ENCODE results near the gene DLG1. TPM values are rescaled to one million over a fixed set of nuclear protein-coding genes. Genes with fewer than 3 reads are reported as not detected.
A peak's percentile ranks its signal among the peaks of the same experiment; 100 is the strongest.
"Not testable (repeated sequence)": the region's sequence is repeated elsewhere in the genome, so short reads cannot be mapped to it uniquely, and the experiment has no call there.

DLG1 gene
- total RNA-seq, 1 experiment from 2014 or later: 28.9 TPM

DNA sequence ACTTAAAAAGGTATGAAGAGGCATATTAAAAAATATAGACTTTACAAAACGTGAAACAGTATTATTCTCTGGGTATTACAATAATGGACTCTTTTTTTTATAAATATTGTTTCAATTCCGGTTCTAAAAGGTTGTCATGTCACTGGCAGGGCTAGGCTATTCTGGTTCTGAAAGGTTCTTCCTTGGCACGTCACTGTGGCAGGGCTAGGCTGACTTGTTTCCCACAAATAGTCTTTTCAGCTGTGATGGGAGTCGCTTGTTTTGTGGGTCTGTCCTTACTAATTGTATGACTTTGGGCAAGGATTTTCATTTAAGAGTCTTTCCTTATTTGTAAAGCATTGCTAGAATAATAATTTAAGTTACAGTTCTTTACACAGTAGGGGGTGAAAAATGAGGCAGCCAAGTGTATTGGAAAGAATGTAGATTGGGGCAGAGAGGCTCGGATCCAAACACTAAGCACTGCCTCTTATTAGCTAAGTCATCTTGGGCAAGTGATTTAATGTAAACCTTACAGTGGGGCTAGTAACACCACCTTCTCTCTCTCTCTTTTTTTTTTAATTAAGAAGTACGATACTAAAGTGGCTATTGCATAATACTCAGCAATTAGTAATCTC is 256.4 kb downstream of the DLG1 start:
- in situ Hi-C loops (cut with HindIII; ENCODE audit: low pct_unique_long_range_greater_than_20kb, low sequenced_read_pairs): no loop called here
- no peak for DNase-seq (ENCODE audit: low read depth, low spot score)

DNA sequence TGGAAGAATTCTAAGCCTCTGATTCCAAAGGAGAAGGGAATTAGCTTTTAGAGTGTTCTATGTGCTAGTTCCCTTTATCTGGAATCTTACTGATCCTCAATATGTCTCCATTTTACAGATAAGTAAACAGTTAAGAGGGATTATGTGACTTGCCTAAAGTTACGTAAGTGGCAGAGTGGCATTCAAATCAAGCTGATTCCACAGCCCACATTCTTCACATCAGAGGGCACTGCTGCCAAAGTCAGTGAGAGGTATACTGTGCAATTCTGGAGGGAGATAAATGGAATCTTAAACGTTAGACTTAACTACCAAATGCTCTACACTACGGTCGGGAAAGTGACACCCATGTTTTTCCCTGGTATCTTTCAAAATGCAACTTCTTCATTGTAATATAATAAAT is 257.8 kb downstream of the DLG1 start:
- in situ Hi-C loops (cut with HindIII; ENCODE audit: low pct_unique_long_range_greater_than_20kb, low sequenced_read_pairs): no loop called here
- no peak for DNase-seq (ENCODE audit: low read depth, low spot score)

DNA sequence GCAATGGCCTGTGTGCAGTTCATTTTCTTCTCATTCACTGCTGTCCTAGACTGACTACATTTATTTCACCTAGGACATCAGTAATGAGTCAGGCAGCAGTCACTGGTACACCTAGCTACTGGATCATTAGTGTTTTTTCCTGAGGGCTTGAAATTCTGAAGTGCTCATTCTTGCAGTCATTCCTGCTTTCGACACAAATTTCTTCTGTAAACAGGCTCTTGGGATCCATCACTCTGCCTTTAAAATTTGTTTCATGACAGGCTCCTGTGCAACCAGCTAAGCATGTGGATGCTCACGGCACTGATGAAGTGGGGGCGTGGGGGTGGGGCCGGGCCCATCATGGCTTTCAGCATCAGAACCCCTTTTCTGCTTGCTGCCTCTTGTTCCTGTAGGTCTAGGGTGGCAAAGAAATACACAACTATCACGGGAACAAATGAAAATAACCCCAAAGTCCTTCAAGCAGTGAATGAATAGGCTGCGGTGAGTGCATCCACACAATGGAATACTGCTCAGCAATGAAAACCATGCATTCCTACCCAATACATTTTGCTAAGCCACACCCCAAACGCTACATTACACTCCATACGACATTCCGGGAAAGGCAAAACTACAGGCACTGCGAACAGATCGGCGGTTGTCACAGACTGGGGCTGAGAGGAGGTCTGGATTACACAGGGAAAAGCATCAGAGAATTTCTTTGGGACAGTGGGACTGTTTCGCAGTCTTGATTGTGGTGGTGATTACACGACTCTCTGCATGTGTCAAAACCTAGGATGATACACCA is 259.5 kb downstream of the DLG1 start:
- DNase-seq (ENCODE audit: low read depth, low spot score): no peak
- in situ Hi-C loops (cut with HindIII; ENCODE audit: low pct_unique_long_range_greater_than_20kb, low sequenced_read_pairs): no loop called here

DNA sequence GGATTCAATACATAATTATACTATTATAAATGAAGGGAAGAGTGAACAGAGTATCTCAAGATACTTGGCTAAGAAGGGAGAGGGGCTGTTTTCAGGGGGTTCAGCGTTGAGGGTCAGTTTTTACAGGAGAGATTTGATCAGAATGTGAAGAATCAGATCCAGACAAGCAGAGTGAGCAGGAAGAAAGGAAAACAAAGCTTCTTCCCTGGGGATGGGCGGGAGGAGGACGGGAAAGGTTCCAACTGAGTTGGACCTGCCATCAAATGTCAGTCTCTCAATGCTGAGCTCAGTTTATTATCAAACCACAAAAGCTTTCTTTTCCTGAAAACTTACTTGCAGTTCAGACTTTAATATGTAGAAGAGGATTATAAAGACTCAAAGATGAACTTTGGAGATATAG is 262.8 kb downstream of the DLG1 start:
- DNase-seq (ENCODE audit: low read depth, low spot score): no peak
- in situ Hi-C loops (cut with HindIII; ENCODE audit: low pct_unique_long_range_greater_than_20kb, low sequenced_read_pairs): no loop called here

DNA sequence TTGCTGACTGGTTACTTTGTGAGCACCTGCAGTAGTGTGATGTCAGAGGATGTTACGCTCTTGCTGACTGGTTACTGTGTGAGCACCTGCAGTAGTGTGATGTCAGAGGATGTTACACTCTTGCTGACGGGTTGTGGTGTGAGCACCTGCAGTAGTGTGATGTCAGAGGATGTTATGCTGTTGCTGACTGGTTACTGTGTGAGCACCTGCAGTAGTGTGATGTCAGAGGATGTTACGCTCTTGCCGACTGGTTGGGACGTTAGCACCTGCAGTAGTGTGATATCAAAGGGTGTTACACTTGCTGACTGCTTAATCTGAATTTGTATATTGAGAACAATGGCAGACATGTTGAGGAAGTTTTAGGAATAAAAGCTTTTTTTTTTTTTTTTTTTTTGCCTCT is 263.6 kb downstream of the DLG1 start:
- in situ Hi-C loops (cut with HindIII; ENCODE audit: low pct_unique_long_range_greater_than_20kb, low sequenced_read_pairs): not testable (repeated sequence)

DNA sequence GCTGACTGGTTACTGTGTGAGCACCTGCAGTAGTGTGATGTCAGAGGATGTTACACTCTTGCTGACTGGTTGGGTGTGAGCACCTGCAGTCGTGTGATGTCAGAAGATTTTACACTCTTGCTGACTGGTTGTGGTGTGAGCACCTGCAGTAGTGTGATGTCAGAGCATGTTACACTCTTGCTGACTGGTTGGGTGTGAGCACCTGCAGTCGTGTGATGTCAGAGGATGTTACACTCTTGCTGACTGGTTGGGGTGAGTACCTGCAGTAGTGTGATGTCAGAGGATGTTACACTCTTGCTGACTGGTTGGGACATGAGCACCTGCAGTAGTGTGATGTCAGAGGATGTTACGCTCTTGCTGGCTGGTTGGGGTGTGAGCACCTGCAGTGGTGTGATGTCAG is 264.6 kb downstream of the DLG1 start:
- in situ Hi-C loops (cut with HindIII; ENCODE audit: low pct_unique_long_range_greater_than_20kb, low sequenced_read_pairs); DNase-seq (ENCODE audit: low read depth, low spot score): not testable (repeated sequence)

More for the DNA sequence above, 263.6 kb downstream of the DLG1 start:
- DNase-seq (ENCODE audit: low read depth, low spot score): not testable (repeated sequence)

DNA sequence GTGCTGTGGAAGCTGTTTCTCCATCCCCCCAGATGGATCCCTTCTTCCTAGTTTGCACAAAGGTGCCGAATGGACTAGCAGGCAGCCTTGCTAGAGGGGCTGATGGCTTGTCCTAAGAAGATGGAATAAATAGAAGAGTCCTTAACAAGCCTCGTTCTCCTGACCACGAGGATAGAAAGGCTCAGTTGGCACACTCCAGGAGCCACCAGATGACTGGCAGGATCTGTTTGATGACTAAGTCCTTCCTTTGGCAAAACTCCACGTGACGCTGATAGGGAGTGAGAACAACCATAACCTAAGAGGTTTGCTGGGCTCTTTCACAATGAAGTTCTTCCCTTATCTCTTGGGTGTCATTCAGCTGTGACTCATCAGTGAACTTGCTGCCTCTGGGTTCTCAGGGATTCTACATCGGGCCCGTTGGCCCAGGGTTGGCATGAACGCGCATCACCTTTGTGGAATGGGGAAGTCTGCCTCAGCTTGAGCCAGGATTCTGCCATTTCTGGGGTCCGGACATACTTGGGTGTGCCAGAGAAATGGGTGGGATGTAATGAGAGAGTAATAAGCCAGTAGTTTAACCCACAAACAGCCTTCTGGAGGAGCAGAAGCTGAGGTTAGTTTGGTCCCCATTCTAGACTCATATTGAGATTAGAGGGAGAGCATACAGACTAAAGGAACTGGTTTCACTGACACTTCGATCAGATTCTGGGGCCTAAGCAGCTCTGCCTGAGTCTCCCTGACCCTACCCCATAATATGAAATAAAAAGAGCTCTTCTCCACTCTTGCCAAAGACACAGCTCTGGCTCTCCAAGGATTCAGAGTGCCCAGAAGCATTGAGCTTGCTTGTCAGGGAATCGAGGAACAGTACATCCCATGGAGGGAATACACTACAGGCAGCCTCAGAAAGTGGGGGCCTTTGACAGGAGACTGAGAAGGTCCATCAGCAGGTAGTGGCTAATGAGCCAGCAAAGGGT is 266.8 kb downstream of the DLG1 start:
- DNase-seq (ENCODE audit: low read depth, low spot score): peak; percentile 98
- in situ Hi-C loops (cut with HindIII; ENCODE audit: low pct_unique_long_range_greater_than_20kb, low sequenced_read_pairs): no loop called here

- DNase-seq (ENCODE audit: low read depth, low spot score): no peak
- in situ Hi-C loops (cut with HindIII; ENCODE audit: low pct_unique_long_range_greater_than_20kb, low sequenced_read_pairs): no loop called here
These were observed 267.8 kb downstream of the DLG1 start for GRCh38 chr3:197030379-197031314.

- in situ Hi-C loops (cut with HindIII; ENCODE audit: low pct_unique_long_range_greater_than_20kb, low sequenced_read_pairs): no loop called here
- DNase-seq (ENCODE audit: low read depth, low spot score): peak; percentile 75
These were observed 268.8 kb downstream of the DLG1 start, which contains the start of gene MELTF for GRCh38 chr3:197029511-197030167. MELTF (minus strand) TSS chr3:197029817; CDS start chr3:197029702, 115 bp downstream.

GRCh38 chr3:197028728-197029510 is 269.5 kb downstream of the DLG1 start:
- DNase-seq (ENCODE audit: low read depth, low spot score): peak; percentile 42
- in situ Hi-C loops (cut with HindIII; ENCODE audit: low pct_unique_long_range_greater_than_20kb, low sequenced_read_pairs): no loop called here

DNA sequence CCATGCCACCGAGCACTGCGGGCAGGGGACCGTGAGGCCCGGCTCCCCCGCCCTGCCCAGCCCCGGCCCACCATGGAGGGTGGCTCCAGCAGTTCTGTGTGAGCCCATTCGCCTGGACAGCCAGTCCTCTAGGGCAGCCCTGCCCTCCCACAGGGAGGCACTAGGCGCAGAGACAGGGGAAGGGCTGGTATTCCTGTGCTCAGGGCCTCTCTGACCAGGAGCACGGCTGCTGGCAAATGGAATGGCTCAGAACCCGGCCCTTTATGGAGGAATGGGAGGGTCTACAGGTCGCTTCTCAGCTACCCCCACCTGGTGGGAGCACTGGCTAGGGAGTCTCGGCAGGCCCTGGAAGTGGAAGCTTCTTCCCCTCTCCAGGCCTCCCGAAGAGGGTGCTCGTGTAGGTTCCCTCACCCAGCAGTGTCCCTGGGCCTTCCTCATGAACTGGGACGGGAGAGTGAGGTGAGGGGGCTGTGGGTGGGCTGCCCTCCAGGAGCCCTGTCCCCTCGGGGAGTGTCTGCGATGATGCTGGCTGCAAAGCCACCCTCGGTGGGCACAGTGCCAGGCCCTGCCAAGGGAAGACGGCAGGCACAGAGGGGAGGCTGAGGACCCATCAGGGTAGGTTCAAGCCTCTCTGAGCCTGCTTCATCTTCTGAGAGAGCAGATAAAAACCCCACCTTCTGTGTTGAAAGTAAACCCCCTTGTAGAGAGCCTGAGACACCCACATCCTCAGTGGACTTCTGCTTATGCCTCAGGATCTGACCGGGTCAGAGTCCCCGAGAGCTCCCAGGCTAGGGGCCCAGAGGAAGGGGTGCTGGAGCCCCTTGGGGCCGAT is 270.3 kb downstream of the DLG1 start:
- in situ Hi-C loops (cut with HindIII; ENCODE audit: low pct_unique_long_range_greater_than_20kb, low sequenced_read_pairs): no loop called here
- peak; percentile 22 for DNase-seq (ENCODE audit: low read depth, low spot score)

- DNase-seq (ENCODE audit: low read depth, low spot score): peak; percentile 76
These were observed 271.1 kb downstream of the DLG1 start for GRCh38 chr3:197027151-197027895.

DNA sequence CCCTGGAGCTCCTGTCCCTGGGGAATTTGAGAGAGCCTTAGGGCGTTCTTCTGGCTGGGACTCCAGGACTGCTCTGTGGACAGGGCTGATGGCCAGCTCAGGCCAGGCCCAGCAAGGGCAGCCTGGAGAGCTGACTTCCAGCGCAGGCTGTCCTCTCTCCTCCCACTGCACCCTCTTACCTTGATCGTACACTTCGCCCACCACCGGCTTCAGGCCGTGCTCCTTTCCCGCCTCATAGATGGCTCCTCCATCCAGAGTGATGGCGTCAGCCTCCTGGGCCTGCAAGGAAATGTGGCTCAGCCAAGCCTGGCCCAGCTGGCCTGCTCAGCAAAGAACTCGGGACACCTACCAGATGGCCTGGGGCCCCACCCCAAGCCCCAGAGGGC is 271.9 kb downstream of the DLG1 start:
- DNase-seq (ENCODE audit: low read depth, low spot score): no peak
- in situ Hi-C loops (cut with HindIII; ENCODE audit: low pct_unique_long_range_greater_than_20kb, low sequenced_read_pairs): no loop called here

More at GRCh38 chr3:197027151-197027895, 271.1 kb downstream of the DLG1 start:
- in situ Hi-C loops (cut with HindIII; ENCODE audit: low pct_unique_long_range_greater_than_20kb, low sequenced_read_pairs): no loop called here

DNA sequence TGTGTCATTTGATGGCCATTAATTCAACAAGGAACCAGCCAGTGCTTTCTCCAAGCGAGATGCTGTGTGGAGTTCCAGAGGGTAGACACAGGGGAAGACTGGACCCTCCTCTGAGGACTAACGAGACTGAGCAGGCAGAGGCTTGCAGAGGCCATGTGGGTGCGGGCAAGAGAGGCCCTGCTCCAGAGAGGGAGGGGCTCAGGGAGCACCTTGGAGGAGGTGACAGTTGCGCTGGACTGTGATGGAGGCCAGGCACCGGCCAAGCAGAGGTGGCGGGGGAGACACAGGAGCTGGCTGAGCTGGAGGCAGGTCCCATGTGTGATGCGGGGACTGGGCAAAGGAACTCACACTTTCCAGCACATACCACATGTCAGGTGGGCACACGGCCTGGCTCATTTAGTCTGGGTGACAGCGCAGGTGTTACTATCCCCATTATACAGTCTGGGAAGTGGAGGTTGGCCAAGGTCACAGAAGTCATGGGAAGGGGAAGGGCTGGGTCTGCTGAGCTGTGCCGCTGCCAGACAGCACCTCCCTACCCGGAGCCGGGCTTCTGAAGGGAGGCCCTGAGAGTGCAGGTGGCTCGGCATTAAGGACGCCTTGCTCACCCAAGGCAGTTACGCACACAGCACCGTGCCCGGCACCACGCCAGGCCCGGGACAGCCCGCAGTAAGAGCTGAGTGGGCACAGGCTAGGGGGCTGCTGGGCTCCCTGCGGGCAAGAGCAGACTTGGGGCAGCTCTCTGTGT is 272.5 kb downstream of the DLG1 start:
- in situ Hi-C loops (cut with HindIII; ENCODE audit: low pct_unique_long_range_greater_than_20kb, low sequenced_read_pairs): no loop called here
- no peak for DNase-seq (ENCODE audit: low read depth, low spot score)

Data from SK-MEL-5 (cell line).